Measurements from ENCODE around the gene FBXO5.

DNA sequence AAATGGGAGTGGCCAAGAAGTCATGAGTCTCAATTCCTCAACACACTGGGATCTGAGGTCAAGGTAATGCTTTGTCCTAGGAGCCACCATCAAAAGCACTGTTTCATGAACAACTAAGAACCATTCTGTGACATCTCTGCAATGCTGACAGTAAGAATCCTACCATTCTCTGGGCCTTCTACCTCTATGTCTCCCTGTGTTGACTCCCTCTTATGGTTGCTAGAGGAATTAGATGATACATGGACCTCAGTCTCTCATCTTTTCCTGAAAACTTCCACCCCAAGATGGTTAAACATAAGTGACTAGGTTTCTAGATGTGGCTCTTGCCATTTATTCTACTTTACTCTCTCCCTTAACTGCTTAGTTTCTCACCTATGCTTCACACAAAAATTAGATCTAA, 10.6 kb upstream of the FBXO5 start:
- TF ChIP-seq, protein P1, sequence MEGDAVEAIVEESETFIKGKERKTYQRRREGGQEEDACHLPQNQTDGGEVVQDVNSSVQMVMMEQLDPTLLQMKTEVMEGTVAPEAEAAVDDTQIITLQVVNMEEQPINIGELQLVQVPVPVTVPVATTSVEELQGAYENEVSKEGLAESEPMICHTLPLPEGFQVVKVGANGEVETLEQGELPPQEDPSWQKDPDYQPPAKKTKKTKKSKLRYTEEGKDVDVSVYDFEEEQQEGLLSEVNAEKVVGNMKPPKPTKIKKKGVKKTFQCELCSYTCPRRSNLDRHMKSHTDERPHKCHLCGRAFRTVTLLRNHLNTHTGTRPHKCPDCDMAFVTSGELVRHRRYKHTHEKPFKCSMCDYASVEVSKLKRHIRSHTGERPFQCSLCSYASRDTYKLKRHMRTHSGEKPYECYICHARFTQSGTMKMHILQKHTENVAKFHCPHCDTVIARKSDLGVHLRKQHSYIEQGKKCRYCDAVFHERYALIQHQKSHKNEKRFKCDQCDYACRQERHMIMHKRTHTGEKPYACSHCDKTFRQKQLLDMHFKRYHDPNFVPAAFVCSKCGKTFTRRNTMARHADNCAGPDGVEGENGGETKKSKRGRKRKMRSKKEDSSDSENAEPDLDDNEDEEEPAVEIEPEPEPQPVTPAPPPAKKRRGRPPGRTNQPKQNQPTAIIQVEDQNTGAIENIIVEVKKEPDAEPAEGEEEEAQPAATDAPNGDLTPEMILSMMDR (optimal IDR thresholded peaks at IDR 0.05 in 1 of 3, IDR thresholded peaks at IDR 0.05 in 1 of 3, conservative IDR thresholded peaks at IDR 0.05 in 1 of 3; ENCODE audit: extremely low read depth in 1 of 3, insufficient read depth in 2 of 3, low read length in 3 of 3) = peak; percentile 3 to 23 (median 9)
- no peak for TF ChIP-seq EZH2 (IDR thresholded peaks at IDR 0.05; ENCODE audit: low read length)
